DMS 273 (cell line): ENCODE data around the gene CMAS.
"Not testable (repeated sequence)": the region's sequence is repeated elsewhere in the genome, so short reads cannot be mapped to it uniquely, and the experiment has no call there.

ENCODE experiments used
- DNase-seq: peaks from one replicate; lab custom pipeline; 2025; ENCODE audit not compliant: unreplicated experiment; lab: John Stamatoyannopoulos, UW

The CMAS gene

GRCh38 chr12:22046090-22046967 is at the start of gene CMAS:
TSS of gene CMAS (plus strand) at chr12:22046218. CDS start at chr12:22046304, 86 bp downstream.
- DNase-seq: peak; percentile 83

- no peak for DNase-seq
Observed at GRCh38 chr12:21998295-21998694, 47.7 kb upstream of the CMAS start.

GRCh38 chr12:21998782-21999181 is 47.2 kb upstream of the CMAS start:
- DNase-seq: no peak

GRCh38 chr12:22002430-22002829 is 43.6 kb upstream of the CMAS start:
- no peak for DNase-seq

- not testable (repeated sequence) for DNase-seq
Observed at GRCh38 chr12:22007794-22008193, 38.2 kb upstream of the CMAS start.

- DNase-seq: no peak
Observed at GRCh38 chr12:22008196-22008595, 37.8 kb upstream of the CMAS start.

- no peak for DNase-seq
Observed at GRCh38 chr12:22014041-22014782, 31.8 kb upstream of the CMAS start.

GRCh38 chr12:22014783-22015144 is 31.3 kb upstream of the CMAS start:
- no peak for DNase-seq

- DNase-seq: no peak
Observed at GRCh38 chr12:22016982-22017381, 29.0 kb upstream of the CMAS start.

- DNase-seq: peak; percentile 18
Observed at GRCh38 chr12:22018860-22019259, 27.2 kb upstream of the CMAS start.

- not testable (repeated sequence) for DNase-seq
Observed at GRCh38 chr12:22023489-22023888, 22.5 kb upstream of the CMAS start.

GRCh38 chr12:22029491-22029890 is 16.5 kb upstream of the CMAS start:
- no peak for DNase-seq

GRCh38 chr12:22029991-22030390 is 16.0 kb upstream of the CMAS start:
- peak; percentile 2 for DNase-seq

GRCh38 chr12:22032732-22033131 is 13.3 kb upstream of the CMAS start:
- no peak for DNase-seq

GRCh38 chr12:22034709-22035506 is 11.1 kb upstream of the CMAS start:
- DNase-seq: no peak

- no peak for DNase-seq
Observed at GRCh38 chr12:22037947-22038346, 8.1 kb upstream of the CMAS start.

GRCh38 chr12:22038734-22039133 is 7.3 kb upstream of the CMAS start:
- DNase-seq: no peak

- DNase-seq: no peak
Observed at GRCh38 chr12:22039361-22039760, 6.7 kb upstream of the CMAS start.

- no peak for DNase-seq
Observed at GRCh38 chr12:22042976-22043669, 2.9 kb upstream of the CMAS start.

- DNase-seq: no peak
Observed at GRCh38 chr12:22043943-22044342, 2.1 kb upstream of the CMAS start.

GRCh38 chr12:22044391-22044790 is 1.6 kb upstream of the CMAS start:
- no peak for DNase-seq
